SK-N-SH (cell line): ENCODE data around the gene NDUFS8.

Experiments used
- GATA2 ChIP-seq: sonication (generic); formaldehyde crosslinking; IDR thresholded peaks from 2 replicates; pipeline ENCODE4 v1.5.0; 2020; ENCODE audit warnings: mild to moderate bottlenecking, missing genetic modification reagents
- MEF2A ChIP-seq: IDR thresholded peaks from 2 replicates; pipeline ENCODE4 v1.4.0; 2012; ENCODE audit warnings: low read depth, borderline replicate concordance
- POLR2AphosphoS5 ChIP-seq: IDR thresholded peaks from 2 replicates; pipeline ENCODE4 v1.6.1; 2012; ENCODE audit warnings: low read depth, low read length
- RAD21 ChIP-seq: IDR thresholded peaks from 2 replicates; pipeline ENCODE4 v1.6.1; 2012; ENCODE audit warnings: mild to moderate bottlenecking, low read length
- RFX5 ChIP-seq: IDR thresholded peaks from 2 replicates; pipeline ENCODE4 v1.6.1; 2012; ENCODE audit warnings: mild to moderate bottlenecking, improper control_type of control experiment, low read length
- SIN3A ChIP-seq: IDR thresholded peaks from 2 replicates; pipeline ENCODE4 v1.6.1; 2012; ENCODE audit warnings: low read depth, mild to moderate bottlenecking, low read length, moderate library complexity, borderline replicate concordance
- YY1 ChIP-seq: IDR thresholded peaks from 2 replicates; pipeline ENCODE4 v1.4.0; 2012; ENCODE audit warnings: low read depth, mild to moderate bottlenecking
- TF ChIP-seq, protein P1 (sequence below): fragments of 200-600 bp; sonication (generic); IDR thresholded peaks from 2 replicates; pipeline ENCODE4 v1.6.1; 2017; ENCODE audit warnings: antibody characterized with exemption, mild to moderate bottlenecking, moderate library complexity
- TF ChIP-seq, protein P2 (sequence below): IDR thresholded peaks from 2 replicates; pipeline ENCODE4 v1.4.0; 2012; ENCODE audit warnings: low read depth

GRCh38 chr11:68071281-68072048 lies 41.0 kb downstream of the NDUFS8 start:
- TF ChIP-seq, protein P1, sequence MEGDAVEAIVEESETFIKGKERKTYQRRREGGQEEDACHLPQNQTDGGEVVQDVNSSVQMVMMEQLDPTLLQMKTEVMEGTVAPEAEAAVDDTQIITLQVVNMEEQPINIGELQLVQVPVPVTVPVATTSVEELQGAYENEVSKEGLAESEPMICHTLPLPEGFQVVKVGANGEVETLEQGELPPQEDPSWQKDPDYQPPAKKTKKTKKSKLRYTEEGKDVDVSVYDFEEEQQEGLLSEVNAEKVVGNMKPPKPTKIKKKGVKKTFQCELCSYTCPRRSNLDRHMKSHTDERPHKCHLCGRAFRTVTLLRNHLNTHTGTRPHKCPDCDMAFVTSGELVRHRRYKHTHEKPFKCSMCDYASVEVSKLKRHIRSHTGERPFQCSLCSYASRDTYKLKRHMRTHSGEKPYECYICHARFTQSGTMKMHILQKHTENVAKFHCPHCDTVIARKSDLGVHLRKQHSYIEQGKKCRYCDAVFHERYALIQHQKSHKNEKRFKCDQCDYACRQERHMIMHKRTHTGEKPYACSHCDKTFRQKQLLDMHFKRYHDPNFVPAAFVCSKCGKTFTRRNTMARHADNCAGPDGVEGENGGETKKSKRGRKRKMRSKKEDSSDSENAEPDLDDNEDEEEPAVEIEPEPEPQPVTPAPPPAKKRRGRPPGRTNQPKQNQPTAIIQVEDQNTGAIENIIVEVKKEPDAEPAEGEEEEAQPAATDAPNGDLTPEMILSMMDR = no peak
- no peak for TF ChIP-seq SIN3A
- TF ChIP-seq POLR2AphosphoS5 = no peak
- no peak for TF ChIP-seq YY1
- TF ChIP-seq, protein P2, sequence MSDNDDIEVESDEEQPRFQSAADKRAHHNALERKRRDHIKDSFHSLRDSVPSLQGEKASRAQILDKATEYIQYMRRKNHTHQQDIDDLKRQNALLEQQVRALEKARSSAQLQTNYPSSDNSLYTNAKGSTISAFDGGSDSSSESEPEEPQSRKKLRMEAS = no peak
- no peak for TF ChIP-seq MEF2A
- no peak for TF ChIP-seq GATA2
- TF ChIP-seq RAD21 = no peak
- no peak for TF ChIP-seq RFX5
